Anterior cingulate cortex (tissue), 58 donors: ENCODE measurements around the gene MIAT.
A peak's percentile ranks its signal among the peaks of the same experiment; 100 is the strongest.
"Not testable (repeated sequence)": the region's sequence is repeated elsewhere in the genome, so short reads cannot be mapped to it uniquely, and the experiment has no call there.

Experiments
- DNase-seq, 58 donors: peaks; one replicate each; lab custom pipeline; 2025; lab: John Stamatoyannopoulos, UW

Gene MIAT

DNA sequence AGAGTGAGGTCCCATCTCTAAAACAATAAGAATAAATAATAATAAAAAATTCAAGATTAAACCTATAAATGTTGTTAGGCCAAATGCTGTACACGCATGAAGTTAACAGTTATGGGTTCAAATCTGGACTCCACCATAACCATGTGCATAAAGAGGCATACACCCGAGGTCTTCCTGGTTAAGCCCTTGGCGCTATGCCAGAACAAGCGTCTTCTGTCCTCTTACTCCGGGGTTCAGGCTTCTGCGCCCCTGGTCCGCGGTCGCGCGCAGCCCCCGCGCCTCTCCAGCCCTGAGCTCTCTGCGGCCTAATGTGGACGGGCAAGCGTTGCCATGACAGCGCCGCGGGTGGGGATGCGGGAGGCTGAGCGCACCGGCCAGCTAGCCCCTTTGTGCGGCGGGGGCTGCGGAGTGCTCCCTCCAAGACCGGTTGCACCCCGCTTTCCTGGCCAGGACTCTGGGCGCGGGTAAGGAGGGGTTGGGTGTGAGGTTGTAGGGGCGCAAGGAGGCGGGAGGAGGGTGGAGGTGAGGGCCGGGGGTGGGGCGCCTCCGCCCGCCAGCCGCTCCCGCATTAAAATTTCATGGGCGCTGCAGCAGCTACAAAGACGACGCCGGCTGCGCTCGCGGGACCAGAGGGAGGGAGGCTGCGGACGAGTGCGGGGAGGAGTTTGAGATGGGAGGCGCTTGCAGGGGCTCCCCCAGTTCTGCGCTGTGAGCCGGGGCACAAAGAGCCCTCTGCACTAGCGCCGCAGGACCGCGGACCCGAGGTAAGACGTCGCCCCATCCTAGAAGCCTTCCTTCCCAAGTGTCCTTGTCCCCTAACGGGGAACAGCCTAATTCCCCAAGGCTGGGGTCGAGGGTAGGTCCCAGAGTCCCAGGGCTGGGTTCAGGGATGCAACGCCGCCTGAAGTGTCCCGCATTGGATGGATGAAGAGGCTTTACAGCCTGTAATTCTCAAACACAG is at the start of gene MIAT:
Gene MIAT, plus strand, starts transcription at position 698 of the 961 bp plus-strand sequence.
- DNase-seq: peak in 54 of 58 donors; percentile 11 to 89 (median 53)

DNA sequence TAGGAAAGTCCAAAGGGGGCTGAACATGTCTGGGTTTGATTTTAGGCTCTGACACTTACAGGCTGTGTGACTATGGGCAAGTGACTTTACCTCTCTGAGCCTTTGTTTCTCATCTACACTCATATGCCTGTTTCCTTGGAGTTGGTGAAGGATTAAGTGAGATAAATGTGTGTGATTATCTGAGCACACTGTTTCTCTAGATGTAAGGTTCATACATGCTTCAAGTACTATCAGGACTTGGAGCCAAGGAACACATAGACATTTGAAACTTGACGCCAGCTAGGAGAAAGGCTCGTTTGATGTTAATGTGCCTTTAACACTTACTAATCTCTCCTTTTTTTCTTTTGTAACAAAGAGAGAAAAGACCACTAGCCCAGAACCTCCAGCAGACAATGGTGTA is 49.3 kb upstream of the MIAT start:
- DNase-seq: no peak

DNA sequence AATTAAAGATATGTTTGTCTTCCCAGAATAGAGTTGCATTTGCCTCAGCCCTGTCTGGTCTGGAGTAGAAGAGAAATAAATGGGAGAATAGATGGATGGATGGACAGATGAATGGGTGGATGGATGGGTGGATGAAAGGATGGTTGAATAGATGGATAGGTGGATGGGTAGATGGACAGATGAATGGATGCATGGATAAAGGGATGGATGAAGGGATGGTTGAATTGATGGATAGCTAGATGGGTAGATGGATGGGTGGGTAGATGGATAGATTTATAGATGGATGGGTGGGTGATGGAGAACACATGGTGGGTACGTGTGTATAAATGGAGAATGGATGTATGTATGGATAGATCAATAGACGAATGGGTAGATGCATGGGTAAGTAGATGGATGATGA is 48.1 kb upstream of the MIAT start:
- DNase-seq: no peak

DNA sequence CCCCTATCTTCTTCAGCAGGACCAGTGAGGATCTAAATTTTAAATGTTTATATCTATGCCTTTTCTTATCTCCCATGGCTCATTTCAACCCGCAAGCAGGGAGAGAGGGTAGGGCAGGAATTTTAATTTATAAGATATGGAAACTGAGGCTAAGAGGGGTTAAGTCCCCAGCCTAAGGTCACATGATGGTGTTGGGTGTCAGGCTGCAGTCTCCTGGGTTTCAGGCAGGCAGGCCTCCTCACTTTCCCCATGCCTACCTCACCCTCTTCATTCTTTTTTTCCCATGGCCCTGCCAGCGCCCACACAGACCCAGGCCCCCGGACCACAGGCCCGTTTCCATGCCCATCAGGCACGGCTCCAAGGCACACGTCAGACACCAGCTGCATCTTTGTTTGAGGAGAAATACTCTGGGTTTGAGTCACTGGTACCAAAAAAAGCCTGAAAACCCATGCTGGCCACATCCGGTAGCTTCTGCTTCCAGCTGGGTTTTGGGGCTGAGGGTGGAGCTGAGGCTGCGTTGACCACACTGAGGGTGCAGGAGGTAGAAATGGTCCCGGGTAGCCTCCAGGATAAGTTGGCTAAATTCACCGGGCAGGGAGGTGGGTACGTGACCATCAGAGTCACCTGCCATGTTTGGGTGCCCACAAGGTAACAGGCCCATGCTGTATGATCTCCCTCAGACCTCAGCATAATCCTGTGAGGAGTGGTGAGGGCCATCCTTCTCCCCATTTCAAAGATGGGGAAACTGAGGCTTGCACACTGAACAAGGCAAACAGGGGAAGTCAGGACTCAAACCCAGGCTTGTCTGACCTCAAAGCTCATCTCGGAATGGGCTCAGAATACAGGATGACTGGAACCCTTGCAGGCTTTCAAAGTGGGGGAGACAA is 47.1 kb upstream of the MIAT start:
- DNase-seq: peak in 46 of 58 donors; percentile 5 to 74 (median 35)

DNA sequence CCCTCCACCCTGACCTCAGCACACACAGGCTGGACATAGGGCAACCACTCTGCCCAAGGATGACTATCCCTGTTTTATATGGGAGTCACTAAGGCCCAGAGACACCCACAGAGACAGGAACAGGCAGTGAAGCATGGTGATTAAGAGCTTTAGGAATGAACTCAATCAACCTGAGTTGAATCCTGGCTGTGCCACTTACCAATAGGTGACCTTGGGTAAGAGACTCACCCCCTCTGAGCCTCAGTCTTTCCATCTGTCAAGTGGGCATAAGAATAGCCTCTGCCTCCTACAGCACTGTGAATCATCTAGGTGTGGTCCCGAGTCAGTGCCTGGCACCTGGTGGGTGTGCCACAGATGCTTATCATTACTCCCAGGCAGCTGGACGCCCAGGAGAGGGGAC is 46.4 kb upstream of the MIAT start:
- DNase-seq: no peak

DNA sequence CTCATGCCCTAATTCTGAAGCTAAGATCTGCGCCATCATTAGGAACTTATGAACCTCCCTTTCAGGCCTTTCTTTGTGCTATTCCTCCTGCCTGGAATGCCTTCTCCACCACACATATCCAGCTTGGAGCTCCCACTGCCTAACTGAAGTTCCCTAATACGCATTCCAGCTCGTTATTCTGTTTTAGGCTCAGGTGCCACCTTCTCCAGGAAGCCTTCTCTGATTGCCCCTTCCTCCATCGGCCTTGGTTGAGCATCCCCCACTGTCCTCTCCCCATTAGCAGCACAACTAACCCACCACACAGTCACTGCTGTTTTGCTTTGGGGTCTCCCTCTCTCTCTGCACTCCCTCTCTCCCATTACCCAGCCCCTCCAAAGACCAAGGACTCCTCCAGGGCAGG is 44.7 kb upstream of the MIAT start:
- DNase-seq: no peak

DNA sequence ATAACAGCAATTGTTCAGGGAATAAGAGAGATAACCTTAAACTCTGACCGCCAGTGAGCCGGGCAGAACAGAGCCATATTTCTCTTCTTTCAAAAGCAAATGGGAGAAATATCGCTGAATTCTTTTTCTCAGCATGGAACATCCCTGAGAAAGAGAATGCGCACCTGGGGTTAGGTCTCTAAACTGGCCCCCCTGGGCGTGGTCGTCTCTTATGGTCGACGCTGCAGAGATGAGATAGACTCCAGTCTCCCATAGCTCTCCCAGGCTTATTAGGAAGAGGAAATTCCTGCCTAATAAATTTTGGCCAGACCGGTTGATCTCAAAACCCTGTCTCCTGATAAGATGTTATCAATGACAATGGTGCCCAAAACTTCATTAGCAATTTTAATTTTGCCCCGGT is 43.6 kb upstream of the MIAT start:
- DNase-seq: not testable (repeated sequence)

DNA sequence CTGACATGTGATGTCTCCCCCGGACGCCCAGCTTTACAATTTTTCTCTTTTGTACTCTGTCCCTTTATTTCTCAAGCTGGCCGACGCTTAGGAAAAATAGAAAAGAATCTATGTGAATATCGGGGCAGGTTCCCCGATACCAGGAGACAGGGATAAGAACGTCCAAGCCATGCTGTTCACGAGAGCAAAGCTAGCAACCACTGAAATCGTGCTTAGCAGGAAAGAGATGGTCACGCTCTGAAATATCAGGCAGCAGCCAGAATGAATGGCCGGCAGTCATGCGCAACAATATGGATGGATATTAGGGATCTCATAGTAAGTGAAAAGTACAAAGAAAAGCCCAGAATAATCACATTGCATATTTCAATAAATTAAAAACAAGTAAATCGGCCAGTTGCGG is 43.1 kb upstream of the MIAT start:
- DNase-seq: no peak

DNA sequence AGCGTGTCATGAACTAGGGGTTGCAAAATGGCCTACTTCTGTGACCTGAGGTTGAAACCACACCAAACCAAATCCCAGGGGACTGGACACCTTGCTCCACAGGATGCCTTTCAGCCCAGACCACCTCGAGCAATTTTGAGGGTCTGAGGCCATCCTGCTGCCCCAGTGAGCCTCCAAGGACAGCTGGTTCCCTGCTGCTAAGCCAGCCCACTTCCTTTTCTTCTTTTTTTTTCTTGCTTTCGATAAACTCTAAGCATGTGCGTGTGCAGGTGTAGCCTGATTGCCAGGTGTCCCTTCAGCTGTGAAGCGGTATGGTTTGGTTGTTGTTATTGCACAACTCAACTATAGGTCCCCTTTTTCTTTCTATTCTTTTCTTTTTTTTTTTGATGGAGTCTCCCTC is 42.2 kb upstream of the MIAT start:
- DNase-seq: no peak

DNA sequence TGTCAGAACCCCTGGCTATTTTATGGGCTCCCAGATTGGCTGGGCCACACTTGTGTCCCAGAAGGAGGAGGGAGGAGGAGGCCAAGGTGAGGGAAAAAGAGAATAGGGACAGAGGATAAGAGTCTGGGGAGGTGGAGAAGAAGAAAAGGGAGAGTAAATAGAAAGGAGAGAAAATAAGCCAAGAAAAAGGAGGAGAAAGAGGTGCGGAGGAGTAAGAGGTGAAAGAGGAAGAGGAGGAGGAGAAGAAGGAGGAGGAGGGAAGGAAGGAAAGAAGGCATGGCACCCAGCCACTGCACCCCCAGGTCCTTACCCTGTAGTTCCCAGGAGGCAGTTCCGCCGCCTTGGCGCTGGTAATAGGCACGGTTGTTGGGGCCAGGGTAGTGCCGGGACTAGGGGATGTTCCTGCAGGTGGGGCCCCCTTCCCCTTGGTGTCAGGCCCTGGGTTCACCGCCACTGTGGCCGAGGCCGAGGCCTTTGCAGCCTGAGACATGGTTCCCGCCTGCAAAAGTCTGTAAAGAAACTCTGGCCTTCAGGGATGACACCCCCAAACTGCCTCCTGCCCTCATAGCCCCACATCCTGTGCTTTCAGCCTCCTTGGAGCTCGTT is 41.5 kb upstream of the MIAT start:
- no peak for DNase-seq

DNA sequence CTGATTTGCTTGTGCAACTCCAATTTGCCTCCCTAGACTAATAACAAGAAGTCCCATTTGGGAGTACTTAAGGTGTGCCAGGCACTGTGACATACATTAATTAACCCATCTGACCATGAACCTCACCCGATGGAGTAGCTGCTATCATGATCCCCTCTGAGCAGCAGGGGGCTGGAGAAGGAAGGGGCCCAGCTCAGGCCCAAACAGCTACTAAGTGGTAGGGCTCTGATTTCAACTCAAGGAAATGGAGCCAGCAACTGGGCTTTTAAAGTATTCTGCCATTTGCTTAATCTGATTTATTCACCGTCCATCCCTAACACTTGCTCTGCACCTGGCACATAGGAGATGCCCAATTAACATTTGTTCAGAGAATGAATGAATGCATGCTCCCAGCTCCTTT is 40.7 kb upstream of the MIAT start:
- DNase-seq: no peak

DNA sequence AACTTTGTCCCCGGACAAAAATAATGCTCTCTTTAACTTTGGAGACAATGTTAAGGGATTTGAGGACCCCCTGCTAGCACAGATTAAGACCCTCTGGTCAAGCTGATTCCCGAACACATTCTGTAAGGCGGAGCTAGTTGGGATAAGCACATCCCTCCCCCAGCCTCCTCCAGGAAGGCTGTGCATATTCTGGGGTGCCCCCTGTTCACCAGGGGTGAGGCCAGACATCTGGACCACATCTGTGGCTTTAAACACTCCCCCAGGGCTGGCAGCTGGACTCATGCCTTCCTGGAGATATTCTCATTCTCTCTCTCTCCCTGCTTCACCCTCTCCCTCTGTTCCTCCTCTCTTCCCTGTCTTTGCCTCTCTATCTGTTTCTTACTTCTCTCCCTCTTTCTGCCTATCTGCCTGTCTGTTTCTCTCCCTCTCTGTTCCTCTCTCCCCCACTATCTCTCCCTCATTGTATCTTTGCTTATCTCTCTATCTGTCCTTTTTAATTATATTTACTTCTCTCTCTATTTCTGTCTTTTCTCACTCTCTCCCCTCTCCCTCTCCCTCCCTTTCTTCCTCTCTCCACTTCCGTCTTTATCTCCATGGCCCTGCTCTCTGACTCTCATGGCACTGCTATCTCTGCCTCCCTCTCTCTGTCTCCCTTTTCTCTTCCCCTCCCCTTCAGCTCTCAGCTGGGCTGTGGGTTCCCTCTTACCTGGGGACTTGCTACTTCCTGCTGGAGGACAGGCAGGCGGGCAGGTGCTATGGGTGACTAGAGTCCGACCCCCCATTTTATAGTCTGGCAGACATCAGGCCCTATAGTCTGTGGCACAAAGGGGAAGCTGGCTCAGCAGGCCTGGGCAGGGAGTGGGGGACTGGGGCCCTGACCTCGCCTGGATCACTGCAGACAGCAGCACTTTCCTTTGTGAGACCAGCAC is 39.9 kb upstream of the MIAT start, which contains the start of gene CRYBB1:
Gene CRYBB1, minus strand, starts transcription at position 757 of the 929 bp plus-strand sequence. CDS start 1,708 bp downstream, outside the sequence.
- peak in 9 of 58 donors; percentile 3 to 19 (median 9) for DNase-seq

DNA sequence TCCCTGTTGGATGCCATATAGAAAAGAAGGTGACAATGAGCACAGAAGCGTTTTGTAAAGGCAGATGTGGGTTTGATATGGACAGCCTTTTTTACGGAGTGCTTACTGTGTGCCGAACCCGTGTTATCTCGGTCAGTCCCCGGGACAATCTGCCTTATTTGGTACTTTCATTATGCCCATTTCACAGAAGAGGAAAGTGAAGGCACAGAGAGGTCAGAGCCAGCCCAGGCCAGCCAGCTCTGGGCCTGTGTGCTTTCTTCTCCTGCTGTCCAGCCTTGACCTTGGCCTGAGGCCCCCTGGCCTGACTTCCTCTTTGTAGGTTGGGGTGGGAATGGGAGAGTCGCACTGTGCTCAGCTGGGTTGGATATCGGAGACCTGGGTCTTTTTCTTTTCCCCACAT is 38.9 kb upstream of the MIAT start:
- no peak for DNase-seq

DNA sequence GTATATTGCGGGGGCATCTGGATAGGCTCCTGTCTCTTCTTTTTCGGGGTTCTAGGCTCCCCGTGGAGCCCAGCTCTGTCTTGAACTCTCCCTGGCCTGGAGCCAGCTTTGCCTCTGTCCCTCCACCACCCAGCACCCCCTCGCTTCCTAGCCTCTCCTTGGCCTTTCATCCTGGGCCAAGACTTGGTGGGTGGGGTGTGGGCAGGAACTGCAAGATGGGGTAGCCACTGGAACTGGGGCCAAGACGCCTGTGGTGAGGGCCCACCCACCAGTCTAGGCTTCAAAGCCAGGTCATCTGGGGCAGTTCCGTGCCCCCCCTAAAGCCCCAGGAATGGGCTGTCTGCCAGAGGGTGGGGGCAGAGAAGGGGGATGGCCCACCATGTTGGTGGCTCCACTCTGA is 37.9 kb upstream of the MIAT start:
- no peak for DNase-seq

DNA sequence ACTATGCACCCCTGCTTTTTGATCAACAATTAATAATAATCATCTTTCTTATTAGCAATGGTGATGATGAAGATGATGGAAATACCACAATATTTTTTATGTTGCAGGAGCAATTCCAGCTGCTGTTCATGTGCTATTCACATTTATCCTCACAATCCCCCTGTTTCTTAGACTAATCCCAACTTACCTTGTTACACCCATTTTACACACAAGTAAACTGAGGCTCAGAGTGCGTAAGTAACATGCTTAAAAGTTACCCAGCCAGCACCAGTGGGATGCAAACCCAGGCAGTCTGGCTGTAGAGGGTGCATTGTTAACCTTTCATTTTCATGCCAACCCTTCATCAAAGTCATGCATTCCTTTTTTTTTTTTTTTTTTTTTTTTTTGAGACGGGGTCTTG is 37.2 kb upstream of the MIAT start:
- DNase-seq: no peak

DNA sequence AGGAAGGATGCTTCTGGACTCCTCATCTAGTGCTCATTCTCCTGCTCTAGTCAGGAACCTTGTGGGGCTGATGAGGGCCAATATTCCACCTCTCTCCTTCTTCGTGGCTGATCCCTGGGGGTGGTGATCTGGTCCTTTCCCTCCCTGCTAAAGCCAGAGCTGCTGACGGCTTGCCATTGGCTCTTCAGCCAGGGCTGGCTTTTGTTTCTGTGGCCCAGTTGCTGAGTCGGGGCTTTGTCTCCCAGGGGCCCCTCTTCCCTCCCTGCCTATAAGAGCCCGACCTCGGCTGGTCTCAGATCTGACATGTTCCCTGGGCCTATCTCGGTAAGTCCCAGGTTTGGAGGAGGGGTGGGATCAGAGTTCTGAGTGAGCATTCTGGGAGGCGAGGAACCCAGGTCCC is 35.7 kb upstream of the MIAT start, which contains the start of gene CRYBA4:
Gene CRYBA4, plus strand, starts transcription at position 301 of the 400 bp plus-strand sequence. CDS start 634 bp downstream, outside the sequence.
- no peak for DNase-seq

DNA sequence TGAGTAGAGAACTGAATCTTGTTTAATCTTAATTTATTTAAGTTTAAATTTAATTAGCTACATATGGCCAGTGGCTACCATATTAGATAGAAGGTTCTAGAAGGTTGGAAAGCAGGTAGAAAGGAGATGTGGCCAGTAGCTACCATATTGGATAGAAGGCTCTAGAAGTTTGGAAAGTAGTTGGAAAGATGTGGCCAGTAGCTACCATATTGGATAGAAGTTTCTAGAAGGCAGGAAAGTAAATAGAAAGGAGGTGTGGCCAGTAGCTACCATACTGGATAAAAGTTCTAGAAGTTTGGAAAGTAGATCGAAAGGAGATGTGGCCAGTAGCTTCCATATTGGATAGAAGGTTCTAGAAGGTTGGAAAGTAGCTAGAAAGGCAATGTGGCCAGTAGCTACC is 33.4 kb upstream of the MIAT start:
- DNase-seq: no peak

DNA sequence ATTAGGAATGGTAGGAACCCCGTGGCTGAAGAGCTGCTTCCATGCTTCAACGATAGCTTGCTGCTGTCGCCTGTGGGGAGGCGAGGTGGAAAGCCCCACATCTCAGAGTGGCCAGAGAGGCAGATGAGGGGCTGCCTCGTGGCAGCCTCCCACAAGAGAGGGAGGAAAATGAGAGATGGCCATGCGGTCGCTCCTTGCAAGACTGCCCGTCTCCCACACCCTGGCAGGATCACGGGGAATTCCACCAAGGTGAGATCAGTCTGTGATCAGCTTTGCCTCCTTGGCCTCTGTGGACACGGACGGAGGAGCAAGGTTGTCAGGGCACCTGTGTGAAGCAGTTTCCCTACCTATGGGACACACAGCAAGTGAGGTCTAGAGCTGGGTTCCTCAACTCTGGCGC is 32.6 kb upstream of the MIAT start:
- no peak for DNase-seq

DNA sequence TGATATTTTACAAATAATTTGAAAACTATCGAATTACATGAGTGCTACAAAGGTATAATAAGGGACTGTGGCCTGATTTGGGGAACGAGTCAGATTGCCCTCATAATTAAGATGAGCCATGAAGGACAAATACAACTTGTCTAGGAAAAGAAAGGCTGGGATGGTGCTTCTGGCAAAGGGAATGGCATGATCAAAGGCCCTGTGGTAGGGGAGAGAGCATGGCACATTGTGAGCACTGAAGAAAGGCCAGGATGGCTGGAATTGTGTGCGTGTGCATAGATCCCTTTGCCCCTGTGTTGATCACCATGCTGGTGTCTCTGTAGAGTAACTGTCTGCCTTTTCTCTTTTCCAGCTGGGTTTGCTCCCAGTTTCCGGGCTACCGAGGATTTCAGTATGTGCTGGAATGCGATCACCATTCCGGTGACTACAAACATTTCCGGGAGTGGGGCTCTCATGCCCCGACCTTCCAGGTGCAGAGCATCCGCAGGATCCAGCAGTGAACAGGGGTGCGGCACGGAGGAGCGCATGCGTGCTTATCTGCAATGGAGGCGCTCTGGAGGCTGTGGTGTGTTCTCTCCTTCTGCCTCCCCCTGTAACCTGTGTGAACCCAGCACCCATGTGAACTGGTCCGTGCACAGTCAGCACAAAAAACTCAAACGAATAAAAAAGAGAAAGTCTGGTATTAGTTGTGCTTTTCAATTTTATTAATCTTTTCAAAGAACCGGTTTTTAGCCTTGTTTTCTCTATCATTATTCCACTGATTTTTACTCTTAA is 27.2 kb upstream of the MIAT start:
- DNase-seq: no peak
